H9 (cell line): ENCODE results near the gene PLCH2. TPM values are rescaled to one million over a fixed set of nuclear protein-coding genes. Genes with fewer than 3 reads are reported as not detected.

Experiments used
- DNase-seq: peaks from one replicate; pipeline ENCODE4 v3.0.0-alpha.2; 2017
- H2AFZ ChIP-seq: one replicate; pipeline ENCODE4 v1.6.1; 2013; ENCODE audit warnings: mild to moderate bottlenecking, low read length, control low read depth, moderate library complexity
- H2AK5ac ChIP-seq: 2 replicates; pipeline ENCODE4 v1.6.1; 2013; ENCODE audit warnings: low read length, control low read depth, mixed read lengths; ENCODE audit not compliant: insufficient read length
- H2BK120ac ChIP-seq: one replicate; pipeline ENCODE4 v1.6.1; 2013; ENCODE audit warnings: low read depth, mild to moderate bottlenecking, low read length, control low read depth, inconsistent platforms; ENCODE audit not compliant: poor library complexity, severe bottlenecking
- H2BK12ac ChIP-seq: 2 replicates; pipeline ENCODE4 v1.6.1; 2013; ENCODE audit warnings: low read length, control low read depth, mixed read lengths, low read depth; ENCODE audit not compliant: insufficient read length
- H2BK15ac ChIP-seq: 2 replicates; pipeline ENCODE4 v1.6.1; 2013; ENCODE audit warnings: low read depth, low read length, control low read depth
- H2BK20ac ChIP-seq: one replicate; pipeline ENCODE4 v1.6.1; 2013; ENCODE audit warnings: low read depth, mild to moderate bottlenecking, low read length, control low read depth, inconsistent platforms; ENCODE audit not compliant: poor library complexity, severe bottlenecking
- H2BK5ac ChIP-seq: 2 replicates; pipeline ENCODE4 v1.6.1; 2013; ENCODE audit warnings: low read length, control low read depth, mixed read lengths; ENCODE audit not compliant: insufficient read length
- H3K14ac ChIP-seq: 2 replicates; pipeline ENCODE4 v1.6.1; 2013; ENCODE audit warnings: low read length, control low read depth; ENCODE audit not compliant: insufficient read depth
- H3K18ac ChIP-seq: 2 replicates; pipeline ENCODE4 v1.6.1; 2013; ENCODE audit warnings: low read depth, mild to moderate bottlenecking, mixed read lengths, low read length, control low read depth; ENCODE audit not compliant: insufficient read length
- H3K23ac ChIP-seq: 2 replicates; pipeline ENCODE4 v1.6.1; 2013; ENCODE audit warnings: low read length, control low read depth, mixed read lengths, low read depth; ENCODE audit not compliant: insufficient read length
- H3K23me2 ChIP-seq: 2 replicates; pipeline ENCODE4 v1.6.1; 2013; ENCODE audit warnings: low read depth, mild to moderate bottlenecking, mixed read lengths, low read length, control low read depth; ENCODE audit not compliant: insufficient read length, poor library complexity, severe bottlenecking
- H3K27ac ChIP-seq: 2 replicates; pipeline ENCODE4 v1.5.1; 2013; ENCODE audit warnings: low read length, control low read depth, mixed read lengths, low read depth; ENCODE audit not compliant: insufficient read length
- H3K27me3 ChIP-seq: 2 replicates; pipeline ENCODE4 v1.6.1; 2013; ENCODE audit warnings: low read length, control low read depth, inconsistent platforms; ENCODE audit not compliant: insufficient read depth
- H3K4ac ChIP-seq: 2 replicates; pipeline ENCODE4 v1.6.1; 2013; ENCODE audit warnings: low read depth, mild to moderate bottlenecking, control low read depth, inconsistent platforms, low read length, moderate library complexity
- H3K4me1 ChIP-seq: 2 replicates; pipeline ENCODE4 v1.6.1; 2013; ENCODE audit warnings: low read length, control low read depth, inconsistent platforms; ENCODE audit not compliant: insufficient read depth
- H3K4me2 ChIP-seq: 2 replicates; pipeline ENCODE4 v1.6.1; 2013; ENCODE audit warnings: low read length, control low read depth, mixed read lengths; ENCODE audit not compliant: insufficient read length, insufficient read depth
- H3K56ac ChIP-seq: 2 replicates; pipeline ENCODE4 v1.6.1; 2013; ENCODE audit warnings: low read depth, mild to moderate bottlenecking, mixed read lengths, low read length, control low read depth; ENCODE audit not compliant: insufficient read length
- H3K79me1 ChIP-seq: 2 replicates; pipeline ENCODE4 v1.6.1; 2013; ENCODE audit warnings: low read depth, mild to moderate bottlenecking, moderate library complexity, low read length, control low read depth, inconsistent platforms; ENCODE audit not compliant: insufficient read depth, poor library complexity, severe bottlenecking
- H3K79me2 ChIP-seq: 2 replicates; pipeline ENCODE4 v1.6.1; 2013; ENCODE audit warnings: low read length, control low read depth, inconsistent platforms; ENCODE audit not compliant: insufficient read depth
- H3K9ac ChIP-seq: 2 replicates; pipeline ENCODE4 v1.6.1; 2013; ENCODE audit warnings: low read length, control low read depth, mixed read lengths; ENCODE audit not compliant: insufficient read length; ENCODE audit errors: extremely low read depth
- H3K9me3 ChIP-seq: one replicate; pipeline ENCODE4 v1.6.1; 2013; ENCODE audit warnings: low read depth, low read length, inconsistent platforms; ENCODE audit not compliant: control insufficient read depth
- H3T11ph ChIP-seq: one replicate; pipeline ENCODE4 v1.6.1; 2013; ENCODE audit warnings: mild to moderate bottlenecking, low read length, control low read depth, inconsistent platforms
- H4K20me1 ChIP-seq: one replicate; pipeline ENCODE4 v1.6.1; 2013; ENCODE audit not compliant: control insufficient read depth, insufficient read length, insufficient read depth
- H4K5ac ChIP-seq: 2 replicates; pipeline ENCODE4 v1.6.1; 2013; ENCODE audit warnings: low read depth, mild to moderate bottlenecking, mixed read lengths, low read length, control low read depth; ENCODE audit not compliant: insufficient read length
- H4K8ac ChIP-seq: replicated peaks from 2 replicates; pipeline ENCODE4 v1.6.1; 2013; ENCODE audit warnings: low read length, control low read depth, mixed read lengths, low read depth; ENCODE audit not compliant: insufficient read length
- H4K91ac ChIP-seq: 2 replicates; pipeline ENCODE4 v1.6.1; 2013; ENCODE audit warnings: low read depth, mild to moderate bottlenecking, moderate library complexity, mixed read lengths, low read length, control low read depth; ENCODE audit not compliant: insufficient read length
- H3K27ac Mint-ChIP-seq, 3 experiments: 2 replicates in 2 of 3; 3 replicates in 1 of 3; pipeline ENCODE4 v1.8.0; 2020 to 2021; ENCODE audit warnings: mixed read lengths in 3 of 3, mild to moderate bottlenecking in 1 of 3, moderate library complexity in 1 of 3
- H3K27me3 Mint-ChIP-seq: 2 replicates; pipeline ENCODE4 v1.8.0; 2021; ENCODE audit warnings: low read depth, mild to moderate bottlenecking, moderate library complexity, mixed read lengths
- H3K36me3 Mint-ChIP-seq, 3 experiments: 2 replicates in 2 of 3; 3 replicates in 1 of 3; pipeline ENCODE4 v1.8.0; 2020 to 2021; ENCODE audit warnings: low read depth in 3 of 3, mixed read lengths in 3 of 3; ENCODE audit not compliant: insufficient read depth in 1 of 3
- H3K4me1 Mint-ChIP-seq, 2 experiments: 2 replicates each; pipeline ENCODE4 v1.8.0; 2020; ENCODE audit warnings: mixed read lengths in 2 of 2
- H3K4me3 Mint-ChIP-seq, 2 experiments: 2 replicates in 1 of 2; 3 replicates in 1 of 2; pipeline ENCODE4 v1.8.0; 2020 to 2021; ENCODE audit warnings: mild to moderate bottlenecking in 2 of 2, mixed read lengths in 2 of 2, moderate library complexity in 1 of 2
- H3K9me3 Mint-ChIP-seq, 2 experiments: 2 replicates in 1 of 2; 3 replicates in 1 of 2; pipeline ENCODE4 v1.8.0; 2020; ENCODE audit warnings: mild to moderate bottlenecking in 2 of 2, mixed read lengths in 2 of 2, moderate library complexity in 1 of 2
- WGBS: extraction: QIAGEN DNeasy Blood & Tissue Kit; methylation state at CpG from one replicate; pipeline ENCODE4 v1.1.7; 2013; ENCODE audit warnings: missing lambda C conversion rate, low lambda C conversion rate, mixed read lengths; ENCODE audit not compliant: insufficient read length; ENCODE audit errors: extremely low coverage; 5-methylcytosine and 5-hydroxymethylcytosine counted together
- total RNA-seq: library from RNA; stranded (reverse); gene quantifications from 2 replicates; pipeline ENCODE4 v1.2.1, GENCODE V29; 2021
- TF ChIP-seq, protein P1 (sequence below): fragments of 200-600 bp; sonication (generic); conservative IDR thresholded peaks from 3 replicates; pipeline ENCODE4 v1.8.0; 2021; ENCODE audit warnings: antibody characterized with exemption, mild to moderate bottlenecking

Gene PLCH2
- total RNA-seq, 1 experiment from 2014 or later = 0.09 TPM

DNA sequence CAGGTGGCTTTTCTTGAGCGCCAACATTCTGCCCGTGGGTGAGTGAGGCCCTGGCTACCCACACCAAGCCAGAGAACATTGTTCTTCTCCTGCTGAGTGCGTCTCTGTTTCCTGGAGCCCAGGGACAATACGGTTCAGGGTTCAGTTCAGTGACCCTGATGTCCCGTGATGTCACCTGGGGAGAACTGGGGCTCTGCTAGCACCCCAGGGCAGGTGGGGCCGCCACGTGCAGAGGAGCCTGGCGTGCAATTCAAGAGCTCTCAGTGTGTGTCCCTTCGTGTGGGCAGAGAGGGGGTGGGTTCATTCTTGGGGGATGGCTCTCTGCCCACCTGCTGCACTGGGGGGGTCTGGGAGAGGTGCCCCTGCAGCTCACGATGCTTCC, 45.5 kb upstream of the PLCH2 start:
- Histone ChIP-seq H2AFZ (no peak overlapping the region), H3K79me2 (no peaks in the 10 kb centered on the region), H3K4ac (no peak overlapping the region), H3K14ac (no peak overlapping the region; the same call in 1 of the 2 replicates), H3K9me3 (no peaks in the 10 kb centered on the region), H3K4me1 (no peaks in the 10 kb centered on the region), H3K9ac (no peak overlapping the region), H3K27me3 (no peaks in the 10 kb centered on the region), H3K18ac (no peak overlapping the region), H4K20me1 (no peaks in the 10 kb centered on the region), H2BK120ac (no peak overlapping the region), H4K91ac (no peak overlapping the region), H4K5ac (no peak overlapping the region), H2BK12ac (no peak overlapping the region), H3K79me1 (no peaks in the 10 kb centered on the region), H3K56ac (no peak overlapping the region), H2BK15ac (no peak overlapping the region), H3T11ph (no peak overlapping the region), H3K23ac (no peak overlapping the region), H2BK20ac (no peak overlapping the region), H4K8ac (no peak overlapping the region), H2AK5ac (no peak overlapping the region), H3K27ac (no peak overlapping the region), H3K4me2 (no peak overlapping the region), H2BK5ac (no peak overlapping the region), H3K23me2 (no peaks in the 10 kb centered on the region)
- Mint-ChIP-seq H3K27ac (no peak overlapping the region), H3K27me3 (peaks cover 30% of the 10 kb centered on the region), H3K4me3 (no peak overlapping the region), H3K9me3 (peaks cover 9 to 15% of the 10 kb centered on the region in 2 experiments), H3K4me1 (0 out of 4 replicates have a peak, but pooled peaks cover 0 to 4% of the 10 kb centered on the region in 2 experiments), H3K36me3 (no peaks in the 10 kb centered on the region; a peak in 1 of 7 replicates)
- TF ChIP-seq, protein P1, sequence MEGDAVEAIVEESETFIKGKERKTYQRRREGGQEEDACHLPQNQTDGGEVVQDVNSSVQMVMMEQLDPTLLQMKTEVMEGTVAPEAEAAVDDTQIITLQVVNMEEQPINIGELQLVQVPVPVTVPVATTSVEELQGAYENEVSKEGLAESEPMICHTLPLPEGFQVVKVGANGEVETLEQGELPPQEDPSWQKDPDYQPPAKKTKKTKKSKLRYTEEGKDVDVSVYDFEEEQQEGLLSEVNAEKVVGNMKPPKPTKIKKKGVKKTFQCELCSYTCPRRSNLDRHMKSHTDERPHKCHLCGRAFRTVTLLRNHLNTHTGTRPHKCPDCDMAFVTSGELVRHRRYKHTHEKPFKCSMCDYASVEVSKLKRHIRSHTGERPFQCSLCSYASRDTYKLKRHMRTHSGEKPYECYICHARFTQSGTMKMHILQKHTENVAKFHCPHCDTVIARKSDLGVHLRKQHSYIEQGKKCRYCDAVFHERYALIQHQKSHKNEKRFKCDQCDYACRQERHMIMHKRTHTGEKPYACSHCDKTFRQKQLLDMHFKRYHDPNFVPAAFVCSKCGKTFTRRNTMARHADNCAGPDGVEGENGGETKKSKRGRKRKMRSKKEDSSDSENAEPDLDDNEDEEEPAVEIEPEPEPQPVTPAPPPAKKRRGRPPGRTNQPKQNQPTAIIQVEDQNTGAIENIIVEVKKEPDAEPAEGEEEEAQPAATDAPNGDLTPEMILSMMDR = no peak
- DNase-seq = no peak
- WGBS = no CpG with 5 or more reads among the region's 10 CpGs
